H1 (cell line): ENCODE measurements around the gene CHD2. TPM values are rescaled to one million over a fixed set of nuclear protein-coding genes. Genes with fewer than 3 reads are reported as not detected.

ENCODE experiments used
- CTCF ChIA-PET: fragments of 300-600 bp; sonication (Branson Sonifier 250); formaldehyde crosslinking; loops from one replicate; lab custom pipeline; 2021; ENCODE audit not compliant: partially characterized antibody; lab: Charles Lee
- POLR2A ChIA-PET: fragments of 300-600 bp; sonication (Branson Sonifier 250); formaldehyde crosslinking; loops from one replicate; lab custom pipeline; 2021; ENCODE audit warnings: inconsistent platforms; ENCODE audit not compliant: partially characterized antibody; lab: Charles Lee
- DNase-seq, 2 experiments: peaks; one replicate each; pipeline versions ENCODE4 v3.0.0 to v3.0.0-alpha.2; 2010 to 2022; ENCODE audit warnings: low spot score in 2 of 2, low read depth in 1 of 2, mixed read lengths in 1 of 2
- FAIRE-seq: peaks from 2 replicates; lab custom pipeline; 2011; peaks lifted over from hg19 to GRCh38; lab: Jason Lieb, UNC
- H2AFZ ChIP-seq: 2 replicates; pipeline ENCODE4 v1.8.1; 2012; ENCODE audit warnings: low read length, inconsistent platforms
- H2AK5ac ChIP-seq: 2 replicates; pipeline ENCODE4 v1.6.1; 2013; ENCODE audit warnings: low read depth, low read length
- H2BK120ac ChIP-seq: replicated peaks from 2 replicates; pipeline ENCODE3; 2013; ENCODE audit warnings: low read depth, low read length, inconsistent platforms
- H2BK12ac ChIP-seq: 2 replicates; pipeline ENCODE4 v1.6.1; 2013; ENCODE audit warnings: low read depth, low read length
- H2BK15ac ChIP-seq: 2 replicates; pipeline ENCODE4 v1.6.1; 2013; ENCODE audit warnings: low read length
- H2BK20ac ChIP-seq: 2 replicates; pipeline ENCODE4 v1.6.1; 2013; ENCODE audit warnings: low read length
- H2BK5ac ChIP-seq: 2 replicates; pipeline ENCODE4 v1.6.1; 2013; ENCODE audit warnings: low read depth, low read length
- H3K14ac ChIP-seq: 2 replicates; pipeline ENCODE4 v1.6.1; 2013; ENCODE audit warnings: inconsistent platforms; ENCODE audit not compliant: insufficient read length
- H3K18ac ChIP-seq: 2 replicates; pipeline ENCODE4 v1.6.1; 2013; ENCODE audit warnings: low read length; ENCODE audit errors: extremely low read depth
- H3K23ac ChIP-seq: 2 replicates; pipeline ENCODE4 v1.6.1; 2013; ENCODE audit warnings: inconsistent platforms; ENCODE audit not compliant: insufficient read length
- H3K23me2 ChIP-seq: 2 replicates; pipeline ENCODE4 v1.6.1; 2013; ENCODE audit warnings: low read depth, low read length
- H3K27ac ChIP-seq: 2 replicates; pipeline ENCODE4 v1.6.1; 2011; ENCODE audit warnings: low read depth, low read length, inconsistent platforms
- H3K27me3 ChIP-seq, 4 experiments: replicated peaks in 1 of 4; 1 replicate in 1 of 4; 2 replicates in 3 of 4; pipeline versions ENCODE4 v1.6.1 to v1.8.1; 2011 to 2013; ENCODE audit warnings: low read length in 3 of 4, mild to moderate bottlenecking in 3 of 4, inconsistent platforms in 2 of 4, mixed read lengths in 2 of 4, moderate library complexity in 1 of 4; ENCODE audit not compliant: control insufficient read depth in 3 of 4, insufficient read depth in 3 of 4; ENCODE audit errors: extremely low read depth in 1 of 4
- H3K36me3 ChIP-seq, 4 experiments: 2 replicates each; pipeline versions ENCODE4 v1.6.1 to v1.8.1; 2011 to 2013; ENCODE audit warnings: mild to moderate bottlenecking in 4 of 4, low read length in 3 of 4, moderate library complexity in 2 of 4, control low read depth in 1 of 4, inconsistent platforms in 1 of 4; ENCODE audit not compliant: insufficient read depth in 4 of 4, control insufficient read depth in 2 of 4
- H3K4ac ChIP-seq: replicated peaks from 2 replicates; pipeline ENCODE3; 2013; ENCODE audit warnings: low read length, low read depth, mixed read lengths, inconsistent platforms; ENCODE audit not compliant: insufficient read length
- H3K4me1 ChIP-seq, 4 experiments: replicated peaks in 1 of 4; 1 replicate in 1 of 4; 2 replicates in 3 of 4; pipeline versions ENCODE4 v1.6.1 to v1.8.1; 2011 to 2013; ENCODE audit warnings: low read length in 3 of 4, inconsistent platforms in 2 of 4, mixed read lengths in 1 of 4; ENCODE audit not compliant: insufficient read depth in 4 of 4, control insufficient read depth in 3 of 4
- H3K4me2 ChIP-seq, 2 experiments: 2 replicates each; pipeline versions ENCODE4 v1.6.1 to v1.8.1; 2011 to 2013; ENCODE audit warnings: low read depth in 2 of 2, low read length in 2 of 2, control low read depth in 1 of 2, inconsistent platforms in 1 of 2, mild to moderate bottlenecking in 1 of 2; ENCODE audit not compliant: insufficient read depth in 1 of 2
- H3K4me3 ChIP-seq, 4 experiments: fragments of 200-600, 300-600 bp in 1 of 4; sonication (generic), shearing (Covaris generic), sonication (Bioruptor Twin) in 1 of 4; 2 replicates each; pipeline versions ENCODE4 v1.5.1 to v1.8.1; 2011 to 2016; ENCODE audit warnings: low read length in 4 of 4, low read depth in 3 of 4, control low read depth in 2 of 4, inconsistent platforms in 2 of 4, mild to moderate bottlenecking in 2 of 4, mixed read lengths in 1 of 4, moderate library complexity in 1 of 4; ENCODE audit not compliant: insufficient read depth in 2 of 4; ENCODE audit errors: extremely low read depth in 1 of 4
- H3K56ac ChIP-seq: replicated peaks from 2 replicates; pipeline ENCODE3; 2013; ENCODE audit warnings: low read depth, mild to moderate bottlenecking, mixed read lengths, low read length, inconsistent platforms; ENCODE audit not compliant: insufficient read length
- H3K79me1 ChIP-seq: 2 replicates; pipeline ENCODE4 v1.6.1; 2013; ENCODE audit warnings: low read depth, low read length, control low read depth
- H3K79me2 ChIP-seq, 2 experiments: 2 replicates each; pipeline versions ENCODE4 v1.6.1 to v1.8.1; 2012 to 2013; ENCODE audit warnings: low read length in 2 of 2, mild to moderate bottlenecking in 2 of 2, inconsistent platforms in 1 of 2; ENCODE audit not compliant: insufficient read depth in 2 of 2, control insufficient read depth in 1 of 2
- H3K9ac ChIP-seq, 4 experiments: replicated peaks in 1 of 4; 1 replicate in 1 of 4; 2 replicates in 3 of 4; pipeline versions ENCODE4 v1.6.1 to v1.8.1; 2011 to 2013; ENCODE audit warnings: low read depth in 3 of 4, low read length in 3 of 4, control low read depth in 2 of 4, mild to moderate bottlenecking in 2 of 4, moderate library complexity in 2 of 4, inconsistent platforms in 1 of 4; ENCODE audit errors: extremely low read depth in 1 of 4
- H3K9me3 ChIP-seq, 2 experiments: 2 replicates each; pipeline versions ENCODE4 v1.6.1 to v1.8.1; 2012 to 2013; ENCODE audit warnings: mild to moderate bottlenecking in 2 of 2, moderate library complexity in 2 of 2, control low read depth in 1 of 2, inconsistent platforms in 1 of 2, low read depth in 1 of 2, low read length in 1 of 2, mixed read lengths in 1 of 2; ENCODE audit not compliant: insufficient read depth in 2 of 2
- H4K20me1 ChIP-seq, 2 experiments: replicated peaks in 1 of 2; 2 replicates each; pipeline versions ENCODE3 to v1.8.1; 2011 to 2013; ENCODE audit warnings: inconsistent platforms in 2 of 2, low read length in 2 of 2, mild to moderate bottlenecking in 1 of 2; ENCODE audit not compliant: insufficient read depth in 2 of 2, control insufficient read depth in 1 of 2
- H4K5ac ChIP-seq: 2 replicates; pipeline ENCODE4 v1.6.1; 2013; ENCODE audit warnings: low read length, low read depth, mixed read lengths, inconsistent platforms; ENCODE audit not compliant: insufficient read length
- H4K8ac ChIP-seq: 2 replicates; pipeline ENCODE4 v1.8.0; 2013; ENCODE audit warnings: mild to moderate bottlenecking, moderate library complexity, low read length, inconsistent platforms; ENCODE audit not compliant: insufficient read depth; ENCODE audit errors: extremely low read depth
- H4K91ac ChIP-seq: replicated peaks from 2 replicates; pipeline ENCODE3; 2013; ENCODE audit warnings: low read length, mixed read lengths, inconsistent platforms; ENCODE audit not compliant: insufficient read length
- CTBP2 ChIP-seq: IDR thresholded peaks from 2 replicates; pipeline ENCODE4 v1.7.0; 2011; ENCODE audit warnings: borderline replicate concordance, mild to moderate bottlenecking, moderate library complexity, mixed read lengths, low read length; ENCODE audit not compliant: insufficient read depth, insufficient read length
- HDAC6 ChIP-seq: IDR thresholded peaks from one replicate; pipeline ENCODE4 v1.7.1; 2012; ENCODE audit warnings: low read depth, mild to moderate bottlenecking, inconsistent platforms, low read length, moderate library complexity
- POU5F1 ChIP-seq: IDR thresholded peaks from 2 replicates; pipeline ENCODE4 v1.6.1; 2011; ENCODE audit warnings: low read depth, mild to moderate bottlenecking, low read length, moderate library complexity
- SIX5 ChIP-seq: IDR thresholded peaks from 2 replicates; pipeline ENCODE4 v1.6.1; 2011; ENCODE audit warnings: mild to moderate bottlenecking, low read depth, low read length
- TAF1 ChIP-seq: IDR thresholded peaks from 2 replicates; pipeline ENCODE4 v1.6.1; 2011; ENCODE audit warnings: mild to moderate bottlenecking, low read depth, low read length
- TEAD4 ChIP-seq: IDR thresholded peaks from 2 replicates; pipeline ENCODE4 v1.6.1; 2012; ENCODE audit warnings: low read depth, low read length, inconsistent platforms, mixed read lengths
- USF2 ChIP-seq: IDR thresholded peaks from 2 replicates; pipeline ENCODE4 v1.6.1; 2011; ENCODE audit warnings: low read length, improper control_type of control experiment
- YY1 ChIP-seq: IDR thresholded peaks from 2 replicates; pipeline ENCODE4 v1.6.1; 2011; ENCODE audit warnings: low read depth, mild to moderate bottlenecking, low read length
- WGBS, 2 experiments: shearing (Covaris generic) in 1 of 2; methylation state at CpG; one replicate each; pipeline versions ENCODE4 v1.1.6 to v1.1.7; 2013 to 2015; ENCODE audit warnings: low lambda C conversion rate in 2 of 2, mixed read lengths in 2 of 2, inconsistent platforms in 1 of 2, low coverage in 1 of 2, missing lambda C conversion rate in 1 of 2; ENCODE audit not compliant: insufficient replicate concordance in 2 of 2, insufficient coverage in 1 of 2, insufficient read length in 1 of 2; ENCODE audit errors: extremely low coverage in 1 of 2, missing lambda C conversion rate in 1 of 2; 5-methylcytosine and 5-hydroxymethylcytosine counted together
- polyA plus RNA-seq, 7 experiments: library from polyadenylated mRNA; depleted of rRNA in 3 of 7; stranded (reverse) in 5 of 7; unstranded in 2 of 7; fragments of >200 nt in 5 of 7; fragments of 200-250 nt in 2 of 7; gene quantifications; 1 replicate in 5 of 7; 2 replicates in 1 of 7; 4 replicates in 1 of 7; pipeline versions ENCODE4 v1.2.1 to v1.2.3, GENCODE V29; 2011 to 2013; ENCODE audit warnings: missing spikeins in 2 of 7, mixed read lengths in 2 of 7
- total RNA-seq: library from RNA; stranded (reverse); fragmentation: NEBNext Ultra II Directional; extraction: Animal tissue kit (Norgen Biotek cat#: 25700); gene quantifications from 2 replicates; pipeline ENCODE4 v1.2.1, GENCODE V29; 2021

Gene CHD2
- total and polyA plus RNA-seq, 2 of the 8 experiments (the other 6 are each of a cell fraction or from before 2014, with no cell fraction given), result 28.8 to 70.0 TPM

- H3K79me2 ChIP-seq, result peaks cover 11 to 74% of the 10 kb centered on the region in 2 experiments; a peak in 3 of 4 replicates
- CTCF ChIA-PET, result interaction anchor here (0.6 to 15.8 kb wide), 9 partner anchors 9 to 1065 kb away, joined by 3 to 119 read pairs (median 15); partner anchors contain the start of gene RGMA
- no peak for TF ChIP-seq TEAD4
- no peak for TF ChIP-seq SIX5
- TF ChIP-seq TAF1, result no peak
- TF ChIP-seq POU5F1, result no peak
- no peak for TF ChIP-seq CTBP2
- TF ChIP-seq YY1, result no peak
- TF ChIP-seq HDAC6, result no peak
- no peak for TF ChIP-seq USF2
These were observed 155.1 kb downstream of the CHD2 start for GRCh38 chr15:93055211-93055610.

More at GRCh38 chr15:93055211-93055610, 155.1 kb downstream of the CHD2 start:
- Histone ChIP-seq H3K56ac (no peak overlapping the region), H3K36me3 (peaks cover 18 to 85% (median 30%) of the 10 kb centered on the region in 4 experiments; a peak in 7 of 8 replicates), H3K27me3 (no peaks in the 10 kb centered on the region), H2AK5ac (no peak overlapping the region), H2BK12ac (no peak overlapping the region; the same call in 1 of the 2 replicates), H3K9me3 (no peaks in the 10 kb centered on the region), H3K14ac (no peak overlapping the region), H3K79me1 (peaks cover 36% of the 10 kb centered on the region), H4K91ac (no peak overlapping the region), H3K4me2 (no peak overlapping the region), H4K8ac (no peak overlapping the region), H2BK120ac (no peak overlapping the region), H3K18ac (no peak overlapping the region; the same call in 1 of the 2 replicates), H3K4me3 (no peak overlapping the region), H2BK15ac (no peak overlapping the region), H3K27ac (no peak overlapping the region), H3K9ac (no peak overlapping the region), H2BK5ac (no peak overlapping the region), H4K5ac (no peak overlapping the region), H3K4me1 (peaks cover 8 to 36% (median 16%) of the 10 kb centered on the region in 4 experiments), H2AFZ (no peak overlapping the region), H3K4ac (no peak overlapping the region), H4K20me1 (peaks cover 30 to 47% of the 10 kb centered on the region in 2 experiments), H2BK20ac (no peak overlapping the region), H3K23me2 (no peaks in the 10 kb centered on the region), H3K23ac (no peak overlapping the region)
- DNase-seq, result no peak
- POLR2A ChIA-PET, result interaction anchor here (0.5 to 0.7 kb wide), 2 partner anchors 9 to 10 kb away, joined by 3 read pairs; no protein-coding TSS in a partner anchor
- no peak for FAIRE-seq
- 99% methylated on average over 7 of the region's 11 CpGs; no CpG with 5 or more reads in 1 of the 2 experiments for WGBS, 2 experiments
